K562 (cell line): ENCODE measurements around the gene DBNDD2. TPM values are rescaled to one million over a fixed set of nuclear protein-coding genes. Genes with fewer than 3 reads are reported as not detected.

Experiments used
- ATF3 ChIP-seq, 2 experiments: fragments of 450-650 bp in 1 of 2; sonication (generic) in 1 of 2; formaldehyde crosslinking in 1 of 2; IDR thresholded peaks in 1 of 2; conservative IDR thresholded peaks in 1 of 2; 2 replicates each; pipeline versions ENCODE4 v1.6.1 to v1.8.1; 2016 to 2023; ENCODE audit warnings: mild to moderate bottlenecking in 2 of 2, moderate library complexity in 2 of 2, inconsistent platforms in 1 of 2, missing genetic modification reagents in 1 of 2
- CCNT2 ChIP-seq: IDR thresholded peaks from 2 replicates; pipeline ENCODE4 v1.6.1; 2011; ENCODE audit warnings: borderline replicate concordance, low read depth, mild to moderate bottlenecking, moderate library complexity, mixed read lengths, low read length; ENCODE audit not compliant: insufficient read length; ENCODE audit errors: extremely low read depth
- GABPA ChIP-seq: fragments of 200-800 bp; sonication (Bioruptor generic); conservative IDR thresholded peaks from 2 replicates; pipeline ENCODE4 v1.6.1; 2016; ENCODE audit warnings: low read depth, missing genetic modification characterization, missing compliant biosample characterization
- GABPB1 ChIP-seq: sonication (generic); formaldehyde crosslinking; IDR thresholded peaks from 2 replicates; pipeline ENCODE4 v1.8.0; 2022; ENCODE audit warnings: mild to moderate bottlenecking, missing genetic modification reagents
- HMG20A ChIP-seq: fragments of 450-650 bp; formaldehyde crosslinking; conservative IDR thresholded peaks from 2 replicates; pipeline ENCODE4 v1.4.0; 2020; ENCODE audit warnings: mild to moderate bottlenecking, mixed read lengths
- PRPF4 ChIP-seq: fragments of 200-400 bp; formaldehyde crosslinking; IDR thresholded peaks from one replicate; pipeline ENCODE4 v1.6.1; 2017; ENCODE audit warnings: low read length, low read depth, mild to moderate bottlenecking; ENCODE audit not compliant: insufficient read depth, poor library complexity, severe bottlenecking
- RFX7 ChIP-seq: fragments of 250-450 bp; sonication (Bioruptor Pico); IDR thresholded peaks from 2 replicates; pipeline ENCODE4 v1.5.1; 2021; ENCODE audit warnings: mild to moderate bottlenecking
- TSHZ1 ChIP-seq: fragments of 250-450 bp; sonication (Bioruptor Pico); IDR thresholded peaks from 2 replicates; pipeline ENCODE4 v1.4.0; 2020; ENCODE audit warnings: mild to moderate bottlenecking, moderate library complexity
- UBTF ChIP-seq, 2 experiments: IDR thresholded peaks; 2 replicates each; pipeline ENCODE4 v1.6.1; 2012; ENCODE audit warnings: improper control_type of control experiment in 2 of 2, low read depth in 2 of 2, low read length in 2 of 2, borderline replicate concordance in 1 of 2
- ZFP1 ChIP-seq: fragments of 450-650 bp; formaldehyde crosslinking; IDR thresholded peaks from 2 replicates; pipeline ENCODE4 v1.4.0; 2020; ENCODE audit warnings: mild to moderate bottlenecking, mixed read lengths
- ZNF197 ChIP-seq: fragments of 200-800 bp; sonication (Bioruptor generic); IDR thresholded peaks from 2 replicates; pipeline ENCODE4 v1.6.1; 2016; ENCODE audit warnings: low read depth, missing genetic modification characterization, missing compliant biosample characterization
- ZNF277 ChIP-seq: fragments of 250-450 bp; sonication (Bioruptor Pico); IDR thresholded peaks from 2 replicates; pipeline ENCODE4 v1.8.0; 2022; ENCODE audit warnings: inconsistent platforms, mild to moderate bottlenecking, moderate library complexity, borderline replicate concordance
- ZNF324 ChIP-seq: fragments of 250-450 bp; sonication (Bioruptor Pico); IDR thresholded peaks from 2 replicates; pipeline ENCODE4 v1.4.0; 2020; ENCODE audit warnings: mild to moderate bottlenecking
- ZNF354B ChIP-seq: fragments of 250-450 bp; sonication (Bioruptor Pico); IDR thresholded peaks from 2 replicates; pipeline ENCODE4 v1.4.0; 2020
- ZNF436 ChIP-seq: fragments of 250-450, 450-650 bp; sonication (Bioruptor Pico); formaldehyde crosslinking; IDR thresholded peaks from 2 replicates; pipeline ENCODE4 v1.7.0; 2020; ENCODE audit warnings: mild to moderate bottlenecking
- ZNF655 ChIP-seq: fragments of 250-450 bp; sonication (Bioruptor Pico); IDR thresholded peaks from 2 replicates; pipeline ENCODE4 v1.5.0; 2021
- polyA plus RNA-seq, 8 experiments: library from polyadenylated mRNA; depleted of rRNA in 4 of 8; stranded (reverse) in 5 of 8; unstranded in 3 of 8; fragments of >200 nt; fragmentation: Nextera tagmentation in 2 of 8; fragmentation: Illumina TruSeq in 1 of 8; extraction: Ambion mirVana in 2 of 8; extraction: Trizol in 1 of 8; gene quantifications; 2 replicates each; pipeline versions ENCODE4 v1.2.1 to v1.2.3, GENCODE V29; 2011 to 2014; ENCODE audit warnings: inconsistent platforms in 1 of 8, missing spikeins in 1 of 8
- total RNA-seq, 7 experiments: library from RNA; depleted of rRNA in 6 of 7; stranded (reverse); fragments of >200 nt in 6 of 7; fragmentation: Illumina TruSeq in 2 of 7; extraction: Trizol in 2 of 7; gene quantifications; 2 replicates each; pipeline versions ENCODE4 v1.2.1 to v1.2.3, GENCODE V29; 2011 to 2021; ENCODE audit warnings: low replicate concordance in 1 of 7

Gene DBNDD2
- total and polyA plus RNA-seq, 9 of the 15 experiments (the other 6 are each of a cell fraction or from before 2014, with no cell fraction given): 12.8 to 64.0 (median 35.8) TPM

GRCh38 chr20:45362804-45363610, 45.1 kb upstream of the DBNDD2 start, which contains the start of gene SYS1 (continued):
- TF ChIP-seq GABPA (tag) (peak; percentile 95), RFX7 (no peak), PRPF4 (no peak), ZNF655 (CRISPR knock-in tag) (no peak), ATF3 (IDR thresholded peaks at IDR 0.05) (no peak), ATF3 (CRISPR knock-in tag; conservative IDR thresholded peaks at IDR 0.05) (no peak), ZNF324 (CRISPR knock-in tag) (no peak), ZNF354B (CRISPR knock-in tag) (no peak), ZFP1 (no peak), GABPB1 (CRISPR knock-in tag) (peak; percentile 90), ZNF436 (no peak), CCNT2 (peak; percentile 69), HMG20A (CRISPR knock-in tag) (no peak), UBTF (IDR thresholded peaks at IDR 0.05; ENCODE audit: borderline replicate concordance in 1 of 2, low read depth in 2 of 2, low read length in 2 of 2) (0 out of 4 replicates have a peak, but pooled peaks of 1 of the 2 experiments have one; percentile 53), ZNF277 (CRISPR knock-in tag) (no peak), TSHZ1 (CRISPR knock-in tag) (no peak), ZNF197 (no peak)
